ENCODE measurements around the gene ZDHHC8. TPM values are rescaled to one million over a fixed set of nuclear protein-coding genes. Genes with fewer than 3 reads are reported as not detected.

ZDHHC8 gene
- polyA plus RNA-seq, 2 of the 4 experiments (the other 2 are of a cell fraction): 5.3 to 28.1 TPM

DNA sequence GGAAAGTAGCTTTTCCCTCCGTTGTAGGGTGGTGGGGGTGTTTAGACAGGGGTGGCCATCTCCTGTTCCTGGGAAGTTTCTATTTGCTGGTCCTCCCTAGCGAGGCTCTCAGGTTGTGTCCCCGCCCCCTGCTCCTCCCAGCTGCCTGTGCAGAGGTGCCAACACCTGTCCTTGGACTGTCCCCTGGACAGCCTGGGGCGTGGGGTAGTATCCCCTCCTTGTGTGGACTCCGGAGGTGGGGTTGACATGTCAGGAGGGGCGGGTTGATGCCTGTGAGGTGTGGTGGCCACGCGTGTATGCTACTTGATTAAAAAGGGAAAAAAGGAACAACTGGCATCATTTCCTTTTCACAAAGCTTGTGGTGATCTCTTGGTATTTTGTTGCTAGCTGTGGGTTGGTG, 30.0 kb upstream of the ZDHHC8 start:
- no peak overlapping the region for H3K4me2 ChIP-seq
- H3K27ac ChIP-seq: no peak overlapping the region
- FAIRE-seq: no peak
- DNase-seq (ENCODE audit: low read depth in 1 of 2, low spot score in 1 of 2): no peak
- no peak for TF ChIP-seq CBX8 (IDR thresholded peaks at IDR 0.05)
- ChIA-PET CTCF (interaction anchor here (2.1 kb wide), 1 partner anchor 10 kb away, joined by 11 read pairs; no protein-coding TSS in a partner anchor), POLR2A (no interaction called here)
- no peak overlapping the region for H3K4me3 ChIP-seq
- no peak for ATAC-seq
- H3K4me1 ChIP-seq: no peaks in the 10 kb centered on the region
- H3K9me3 ChIP-seq: no peaks in the 10 kb centered on the region
- 99% methylated on average over 5 of the region's 8 CpGs for WGBS (ENCODE audit: missing lambda C conversion rate)

DNA sequence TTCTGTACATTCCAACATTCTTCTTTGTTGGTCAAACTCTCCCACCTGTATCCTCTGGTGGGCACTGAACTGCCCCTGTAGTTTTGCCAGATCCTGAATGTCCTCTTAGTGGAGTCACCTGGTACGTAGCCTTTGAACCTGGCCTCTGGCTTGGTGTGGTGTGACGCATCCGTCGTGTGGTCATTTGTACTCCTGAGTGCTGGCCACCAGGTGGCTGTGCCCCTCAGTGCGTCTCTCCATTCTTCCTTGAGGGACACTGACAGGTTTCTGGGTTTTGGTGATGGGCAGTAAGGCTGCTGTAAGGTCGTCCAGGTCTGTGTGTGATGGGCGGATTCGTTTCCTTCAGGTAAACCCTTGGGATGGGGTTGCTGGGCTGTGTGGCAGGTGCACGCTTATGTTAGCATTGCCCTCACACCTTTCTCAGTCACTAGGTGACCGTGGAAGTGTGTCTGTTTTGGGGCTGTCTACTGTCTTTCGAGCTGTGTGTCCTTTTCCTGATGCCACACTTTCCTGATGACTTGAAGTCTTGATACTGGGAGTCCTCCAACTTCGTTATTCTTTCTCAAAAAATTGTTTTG, 29.3 kb upstream of the ZDHHC8 start:
- Histone ChIP-seq H3K4me2 (no peak overlapping the region), H3K9me3 (no peaks in the 10 kb centered on the region), H3K4me3 (no peak overlapping the region), H3K4me1 (no peaks in the 10 kb centered on the region), H3K27ac (no peak overlapping the region)
- no peak for DNase-seq (ENCODE audit: low read depth in 1 of 2, low spot score in 1 of 2)
- 96% methylated on average over 11 of the region's 12 CpGs for WGBS (ENCODE audit: missing lambda C conversion rate)
- peak; percentile 60 to 66; a peak in 4 of 6 replicates for ATAC-seq
- no peak for TF ChIP-seq ZSCAN20 (CRISPR knock-in tag; IDR thresholded peaks at IDR 0.05)
- TF ChIP-seq GATA3 (IDR thresholded peaks at IDR 0.05; ENCODE audit: borderline replicate concordance): no peak
- ChIA-PET POLR2A (interaction anchor here (0.7 kb wide), 1 partner anchor 124 kb away, joined by 6 read pairs; no protein-coding TSS in a partner anchor), CTCF (interaction anchor here (2.1 kb wide), 1 partner anchor 9 kb away, joined by 11 read pairs; no protein-coding TSS in a partner anchor)
- FAIRE-seq: no peak

DNA sequence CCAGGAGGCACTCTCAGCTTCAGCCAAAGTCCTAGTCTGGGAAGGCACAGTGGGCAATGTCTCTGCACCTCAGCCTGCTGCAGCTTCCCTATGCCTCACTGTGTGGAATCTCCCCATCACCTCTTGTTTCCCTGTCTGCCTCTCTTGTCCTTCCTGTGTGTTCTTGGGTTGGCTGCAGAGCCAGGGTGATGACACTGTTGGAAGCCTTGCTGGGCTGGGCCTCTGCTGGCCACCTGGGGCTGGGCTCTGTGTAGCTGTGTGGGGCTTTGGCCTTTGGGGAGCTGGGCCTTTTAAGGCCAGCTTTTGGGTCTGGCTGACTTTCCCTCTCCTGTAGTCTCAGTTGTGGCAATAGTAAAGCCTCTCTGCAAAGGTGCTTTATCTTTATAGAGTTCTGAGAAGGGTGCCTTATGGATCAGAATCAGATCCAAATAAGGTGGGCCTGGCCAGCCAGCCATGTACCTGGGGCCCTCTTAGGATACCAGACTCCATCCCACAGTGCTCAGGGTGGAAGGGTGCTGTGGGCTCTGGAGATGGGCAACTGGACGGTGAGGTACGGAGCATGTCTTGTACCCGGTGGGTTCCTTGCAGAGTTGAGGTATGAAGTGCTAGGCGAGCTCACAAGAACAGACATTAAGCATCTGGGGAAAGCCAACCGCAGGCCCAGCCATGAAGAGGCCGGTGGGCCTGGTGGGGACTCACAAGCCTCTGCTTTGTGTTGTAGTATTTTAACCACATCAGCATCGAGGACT, 26.0 kb upstream of the ZDHHC8 start:
- DNase-seq (ENCODE audit: low read depth in 1 of 2, low spot score in 1 of 2): no peak
- POLR2A ChIA-PET: no interaction called here
- FAIRE-seq: no peak

DNA sequence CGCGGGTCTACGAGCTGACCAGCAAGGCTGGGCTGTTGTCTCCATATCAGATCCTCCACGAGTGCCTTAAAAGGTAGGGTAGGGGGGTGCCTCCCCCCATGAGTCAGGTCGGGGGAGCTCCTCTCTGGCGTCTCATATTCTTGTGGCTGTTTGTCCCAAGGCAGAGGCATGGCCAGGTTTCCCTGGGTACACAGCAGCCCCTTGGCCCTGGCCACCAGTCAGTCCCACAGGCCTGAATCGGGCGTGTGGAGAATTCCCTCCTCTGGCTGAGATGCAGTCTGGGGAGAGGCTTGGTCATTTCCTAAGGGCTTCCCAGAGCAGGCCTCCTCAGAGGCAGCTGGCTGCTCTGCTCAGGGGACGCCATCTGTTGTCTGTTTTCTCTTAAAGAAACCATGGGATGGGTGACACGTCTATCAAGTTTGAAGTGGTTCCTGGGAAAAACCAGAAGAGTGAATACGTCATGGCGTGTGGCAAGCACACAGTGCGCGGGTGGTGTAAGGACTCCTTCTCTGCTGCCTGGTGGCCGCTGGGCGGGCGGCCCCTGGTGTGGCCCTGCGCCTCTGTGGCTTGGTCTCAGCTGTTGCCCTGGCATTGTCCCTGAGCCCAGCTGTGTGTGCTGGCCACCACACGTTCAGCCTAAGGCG, 25.3 kb upstream of the ZDHHC8 start:
- WGBS (ENCODE audit: missing lambda C conversion rate): 95% methylated on average over 16 of the region's 20 CpGs
- CTCF ChIA-PET: interaction anchor here (1.3 kb wide), 1 partner anchor 136 kb away, joined by 3 read pairs; no protein-coding TSS in a partner anchor
- TF ChIP-seq RFX5 (IDR thresholded peaks at IDR 0.05) (no peak), EP300 (IDR thresholded peaks at IDR 0.05) (no peak), TFCP2L1 (CRISPR knock-in tag; IDR thresholded peaks at IDR 0.05) (no peak), FOXS1 (CRISPR knock-in tag; IDR thresholded peaks at IDR 0.05) (no peak), GATA3 (IDR thresholded peaks at IDR 0.05; ENCODE audit: borderline replicate concordance) (no peak), ZC3H11A (IDR thresholded peaks at IDR 0.05) (no peak), POLR2A (IDR thresholded peaks at IDR 0.05; ENCODE audit: low read length) (no peak), JUNB (IDR thresholded peaks at IDR 0.05) (no peak), FOSL2 (IDR thresholded peaks at IDR 0.05) (no peak), FOSL2 (CRISPR knock-in tag; IDR thresholded peaks at IDR 0.05) (no peak), MAZ (IDR thresholded peaks at IDR 0.05; ENCODE audit: borderline replicate concordance, low read depth, low read length) (no peak), JUN (IDR thresholded peaks at IDR 0.05) (no peak)
- TF ChIP-seq, protein P1, sequence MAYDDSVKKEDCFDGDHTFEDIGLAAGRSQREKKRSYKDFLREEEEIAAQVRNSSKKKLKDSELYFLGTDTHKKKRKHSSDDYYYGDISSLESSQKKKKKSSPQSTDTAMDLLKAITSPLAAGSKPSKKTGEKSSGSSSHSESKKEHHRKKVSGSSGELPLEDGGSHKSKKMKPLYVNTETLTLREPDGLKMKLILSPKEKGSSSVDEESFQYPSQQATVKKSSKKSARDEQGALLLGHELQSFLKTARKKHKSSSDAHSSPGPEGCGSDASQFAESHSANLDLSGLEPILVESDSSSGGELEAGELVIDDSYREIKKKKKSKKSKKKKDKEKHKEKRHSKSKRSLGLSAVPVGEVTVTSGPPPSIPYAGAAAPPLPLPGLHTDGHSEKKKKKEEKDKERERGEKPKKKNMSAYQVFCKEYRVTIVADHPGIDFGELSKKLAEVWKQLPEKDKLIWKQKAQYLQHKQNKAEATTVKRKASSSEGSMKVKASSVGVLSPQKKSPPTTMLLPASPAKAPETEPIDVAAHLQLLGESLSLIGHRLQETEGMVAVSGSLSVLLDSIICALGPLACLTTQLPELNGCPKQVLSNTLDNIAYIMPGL (CRISPR knock-in tag; IDR thresholded peaks at IDR 0.05; ENCODE audit: borderline replicate concordance): no peak
- TF ChIP-seq, protein P2, sequence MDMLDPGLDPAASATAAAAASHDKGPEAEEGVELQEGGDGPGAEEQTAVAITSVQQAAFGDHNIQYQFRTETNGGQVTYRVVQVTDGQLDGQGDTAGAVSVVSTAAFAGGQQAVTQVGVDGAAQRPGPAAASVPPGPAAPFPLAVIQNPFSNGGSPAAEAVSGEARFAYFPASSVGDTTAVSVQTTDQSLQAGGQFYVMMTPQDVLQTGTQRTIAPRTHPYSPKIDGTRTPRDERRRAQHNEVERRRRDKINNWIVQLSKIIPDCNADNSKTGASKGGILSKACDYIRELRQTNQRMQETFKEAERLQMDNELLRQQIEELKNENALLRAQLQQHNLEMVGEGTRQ (IDR thresholded peaks at IDR 0.05): no peak

More for the DNA sequence above, 26.0 kb upstream of the ZDHHC8 start:
- Histone ChIP-seq H3K4me1 (no peaks in the 10 kb centered on the region), H3K4me2 (no peak overlapping the region), H3K4me3 (no peak overlapping the region), H3K9me3 (no peaks in the 10 kb centered on the region), H3K27ac (no peak overlapping the region)
- WGBS (ENCODE audit: missing lambda C conversion rate): 89% methylated on average over 7 of the region's 7 CpGs
- TF ChIP-seq ZFP36 (IDR thresholded peaks at IDR 0.05; ENCODE audit: borderline replicate concordance, partially characterized antibody): no peak
- TF ChIP-seq HDAC2 (IDR thresholded peaks at IDR 0.05): no peak
- no peak for TF ChIP-seq HEYL (CRISPR knock-in tag; IDR thresholded peaks at IDR 0.05)
- TF ChIP-seq CHD2 (IDR thresholded peaks at IDR 0.05; ENCODE audit: low read length, partially characterized antibody): no peak
- no peak for TF ChIP-seq NFE2L2 (conservative IDR thresholded peaks at IDR 0.05; ENCODE audit: low read length)
- TF ChIP-seq ESRRA (IDR thresholded peaks at IDR 0.05; ENCODE audit: borderline replicate concordance, low read length): no peak
- TF ChIP-seq TFCP2L1 (CRISPR knock-in tag; IDR thresholded peaks at IDR 0.05): no peak
- no peak for TF ChIP-seq CHD4 (IDR thresholded peaks at IDR 0.05; ENCODE audit: borderline replicate concordance)
- no peak for TF ChIP-seq RAD21 (conservative IDR thresholded peaks at IDR 0.05 in 1 of 2, IDR thresholded peaks at IDR 0.05 in 1 of 2)
- TF ChIP-seq, protein P3, sequence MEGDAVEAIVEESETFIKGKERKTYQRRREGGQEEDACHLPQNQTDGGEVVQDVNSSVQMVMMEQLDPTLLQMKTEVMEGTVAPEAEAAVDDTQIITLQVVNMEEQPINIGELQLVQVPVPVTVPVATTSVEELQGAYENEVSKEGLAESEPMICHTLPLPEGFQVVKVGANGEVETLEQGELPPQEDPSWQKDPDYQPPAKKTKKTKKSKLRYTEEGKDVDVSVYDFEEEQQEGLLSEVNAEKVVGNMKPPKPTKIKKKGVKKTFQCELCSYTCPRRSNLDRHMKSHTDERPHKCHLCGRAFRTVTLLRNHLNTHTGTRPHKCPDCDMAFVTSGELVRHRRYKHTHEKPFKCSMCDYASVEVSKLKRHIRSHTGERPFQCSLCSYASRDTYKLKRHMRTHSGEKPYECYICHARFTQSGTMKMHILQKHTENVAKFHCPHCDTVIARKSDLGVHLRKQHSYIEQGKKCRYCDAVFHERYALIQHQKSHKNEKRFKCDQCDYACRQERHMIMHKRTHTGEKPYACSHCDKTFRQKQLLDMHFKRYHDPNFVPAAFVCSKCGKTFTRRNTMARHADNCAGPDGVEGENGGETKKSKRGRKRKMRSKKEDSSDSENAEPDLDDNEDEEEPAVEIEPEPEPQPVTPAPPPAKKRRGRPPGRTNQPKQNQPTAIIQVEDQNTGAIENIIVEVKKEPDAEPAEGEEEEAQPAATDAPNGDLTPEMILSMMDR (IDR thresholded peaks at IDR 0.05): no peak
- TF ChIP-seq JUN (IDR thresholded peaks at IDR 0.05): no peak
- no peak for TF ChIP-seq CBX2 (IDR thresholded peaks at IDR 0.05; ENCODE audit: borderline replicate concordance, low read depth)
- TF ChIP-seq CBX8 (IDR thresholded peaks at IDR 0.05): no peak
- TF ChIP-seq RARB (CRISPR knock-in tag; IDR thresholded peaks at IDR 0.05): no peak
- TF ChIP-seq, protein P2 (IDR thresholded peaks at IDR 0.05): no peak
- ATAC-seq: no peak
- CTCF ChIA-PET: interaction anchor here (0.7 kb wide), 1 partner anchor 137 kb away, joined by 3 read pairs; no protein-coding TSS in a partner anchor

More for the DNA sequence above, 25.3 kb upstream of the ZDHHC8 start:
- ATAC-seq (no peak), DNase-seq (ENCODE audit: low read depth in 1 of 2, low spot score in 1 of 2) (no peak), FAIRE-seq (no peak)
- no peak overlapping the region for H3K4me2 ChIP-seq
- H3K9me3 ChIP-seq: no peaks in the 10 kb centered on the region
- H3K4me3 ChIP-seq: no peak overlapping the region
- no peaks in the 10 kb centered on the region for H3K4me1 ChIP-seq
- POLR2A ChIA-PET: no interaction called here
- H3K27ac ChIP-seq: no peak overlapping the region

Data from A549 (cell line).